ENCODE results near the gene OR1I1. TPM values are rescaled to one million over a fixed set of nuclear protein-coding genes. Genes with fewer than 3 reads are reported as not detected.
"Not testable (repeated sequence)": the region's sequence is repeated elsewhere in the genome, so short reads cannot be mapped to it uniquely, and the experiment has no call there.

Gene OR1I1
- total RNA-seq (2014; rRNA removed; shearing (Covaris generic)): not detected in 2 replicates
- not detected in 2 replicates for polyA plus RNA-seq (2014; cell fraction: nucleus; rRNA removed)

GRCh38 chr19:15081911-15082310 lies at the start of gene OR1I1:
Gene OR1I1, plus strand, starts transcription at chr19:15082211. Its CDS starts 4,855 bp downstream, at chr19:15087066.
- DNase-seq (ENCODE audit: extremely low read depth, low read depth): no peak

- no peak for DNase-seq (ENCODE audit: extremely low read depth, low read depth)
These were observed 46.2 kb upstream of the OR1I1 start for GRCh38 chr19:15035795-15036311.

- DNase-seq (ENCODE audit: extremely low read depth, low read depth): no peak
These were observed 44.4 kb upstream of the OR1I1 start for GRCh38 chr19:15037586-15037985.

GRCh38 chr19:15038294-15038693 lies 43.7 kb upstream of the OR1I1 start:
- no peak for DNase-seq (ENCODE audit: extremely low read depth, low read depth)

- DNase-seq (ENCODE audit: extremely low read depth, low read depth): no peak
These were observed 40.0 kb upstream of the OR1I1 start for GRCh38 chr19:15042003-15042402.

- DNase-seq (ENCODE audit: extremely low read depth, low read depth): no peak
These were observed 39.2 kb upstream of the OR1I1 start for GRCh38 chr19:15042826-15043225.

- no peak for DNase-seq (ENCODE audit: extremely low read depth, low read depth)
These were observed 36.5 kb upstream of the OR1I1 start for GRCh38 chr19:15045506-15045905.

- DNase-seq (ENCODE audit: extremely low read depth, low read depth): no peak
These were observed 34.3 kb upstream of the OR1I1 start for GRCh38 chr19:15047680-15048079.

GRCh38 chr19:15048128-15048527 lies 33.9 kb upstream of the OR1I1 start:
- DNase-seq (ENCODE audit: extremely low read depth, low read depth): no peak

- no peak for DNase-seq (ENCODE audit: extremely low read depth, low read depth)
These were observed 33.0 kb upstream of the OR1I1 start, which contains the start of gene CASP14 for GRCh38 chr19:15048885-15049541. Gene CASP14, plus strand, starts transcription at chr19:15049480. Its CDS starts 2,772 bp downstream, at chr19:15052252.

GRCh38 chr19:15050639-15051038 lies 31.4 kb upstream of the OR1I1 start:
- no peak for DNase-seq (ENCODE audit: extremely low read depth, low read depth)

- DNase-seq (ENCODE audit: extremely low read depth, low read depth): no peak
These were observed 20.0 kb upstream of the OR1I1 start for GRCh38 chr19:15062036-15062435.

GRCh38 chr19:15070386-15070785 lies 11.6 kb upstream of the OR1I1 start:
- DNase-seq (ENCODE audit: extremely low read depth, low read depth): not testable (repeated sequence)

- no peak for DNase-seq (ENCODE audit: extremely low read depth, low read depth)
These were observed 8.9 kb upstream of the OR1I1 start for GRCh38 chr19:15072930-15073647.

GRCh38 chr19:15074371-15074770 lies 7.6 kb upstream of the OR1I1 start:
- DNase-seq (ENCODE audit: extremely low read depth, low read depth): no peak

GRCh38 chr19:15075806-15076205 lies 6.2 kb upstream of the OR1I1 start:
- no peak for DNase-seq (ENCODE audit: extremely low read depth, low read depth)

GRCh38 chr19:15080002-15080401 lies 2.0 kb upstream of the OR1I1 start:
- DNase-seq (ENCODE audit: extremely low read depth, low read depth): not testable (repeated sequence)

- no peak for DNase-seq (ENCODE audit: extremely low read depth, low read depth)
These were observed 5.2 kb downstream of the OR1I1 start for GRCh38 chr19:15087182-15087581.

- DNase-seq (ENCODE audit: extremely low read depth, low read depth): peak; percentile 54
These were observed 10.1 kb downstream of the OR1I1 start for GRCh38 chr19:15091918-15092753.

- DNase-seq (ENCODE audit: extremely low read depth, low read depth): no peak
These were observed 11.0 kb downstream of the OR1I1 start for GRCh38 chr19:15093001-15093400.

- DNase-seq (ENCODE audit: extremely low read depth, low read depth): no peak
These were observed 14.2 kb downstream of the OR1I1 start for GRCh38 chr19:15096223-15096622.
